Endometrium (tissue), 2 donors: ENCODE results near the gene SEMA6C.
A peak's percentile ranks its signal among the peaks of the same experiment; 100 is the strongest.
"Not testable (repeated sequence)": the region's sequence is repeated elsewhere in the genome, so short reads cannot be mapped to it uniquely, and the experiment has no call there.

Source experiments
- FAIRE-seq: peaks from 2 replicates; lab custom pipeline; 2012; peaks lifted over from hg19 to GRCh38; lab: Jason Lieb, UNC
- donor health status: control.
- donor health status: control.

SEMA6C gene

DNA sequence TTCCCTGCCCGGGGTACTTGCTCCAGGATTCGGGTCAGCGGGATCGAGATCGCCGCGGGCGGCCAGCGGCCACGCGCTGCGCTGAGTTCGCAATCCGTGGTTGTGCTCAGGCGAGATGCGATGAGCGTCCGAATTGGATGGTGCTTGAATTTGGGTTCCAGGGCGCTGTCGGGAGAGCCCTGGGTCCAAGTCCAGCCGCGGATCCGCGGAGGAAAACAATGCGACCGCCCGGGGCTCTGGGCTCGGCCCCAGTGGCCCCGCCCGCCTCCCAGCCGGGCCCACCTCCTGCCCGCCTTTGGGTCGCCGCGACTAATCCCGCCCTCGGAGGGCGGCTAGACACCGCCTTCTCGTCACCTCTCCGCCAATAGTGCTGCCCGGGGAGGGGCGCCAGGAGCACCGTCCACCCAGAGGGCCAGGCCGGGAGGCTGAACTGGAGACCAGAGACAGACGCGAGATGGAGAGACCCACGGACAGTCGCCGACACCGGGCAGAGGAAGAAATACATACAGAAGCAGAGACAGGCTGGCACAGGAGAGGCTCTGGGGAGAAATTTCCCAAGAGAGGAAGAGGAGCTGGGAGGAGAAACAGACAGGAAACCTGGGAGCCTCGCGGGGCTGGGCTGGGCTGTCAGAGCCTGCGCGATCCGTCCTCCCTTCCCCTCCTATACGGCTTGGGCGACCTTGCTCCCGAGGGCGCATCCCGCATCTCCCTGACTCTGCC lies at the start of gene SEMA6C:
SEMA6C (minus strand) TSS at position 220 of the 720 bp plus-strand sequence. CDS start 4,010 bp downstream, outside the sequence.
- peak; percentile 60 for FAIRE-seq

DNA sequence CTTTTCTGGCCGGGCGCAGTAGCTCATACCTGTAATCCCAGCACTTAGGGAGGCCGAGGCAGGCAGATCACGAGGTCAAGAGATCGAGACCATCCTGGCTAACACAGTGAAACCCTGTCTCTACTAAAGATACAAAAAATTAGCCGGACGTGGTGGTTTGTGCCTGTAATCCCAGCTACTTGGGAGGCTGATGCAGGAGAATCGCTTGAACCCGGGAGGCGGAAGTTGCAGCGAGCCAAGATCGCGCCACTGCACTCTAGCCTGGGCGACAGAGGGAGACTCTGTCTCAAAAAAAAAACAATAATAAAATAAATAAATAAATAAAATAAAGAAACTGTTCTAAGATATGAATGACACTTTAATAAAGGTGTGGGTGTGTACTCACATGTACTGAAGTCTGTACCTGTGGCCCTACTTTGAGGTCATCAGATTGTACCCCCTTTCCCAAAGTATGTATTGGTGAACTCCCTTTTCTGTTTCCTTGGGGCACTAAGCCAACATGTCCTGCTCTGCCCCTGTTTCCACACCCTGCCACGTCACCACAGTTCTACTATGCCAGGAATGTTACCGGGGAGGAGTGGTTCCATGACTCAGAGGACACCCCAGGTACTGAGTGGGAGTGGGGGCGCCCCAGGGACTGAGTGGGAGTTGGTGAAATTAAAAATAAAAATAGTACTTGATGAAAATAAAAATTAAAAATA lies 48.6 kb upstream of the SEMA6C start:
- FAIRE-seq: not testable (repeated sequence)

DNA sequence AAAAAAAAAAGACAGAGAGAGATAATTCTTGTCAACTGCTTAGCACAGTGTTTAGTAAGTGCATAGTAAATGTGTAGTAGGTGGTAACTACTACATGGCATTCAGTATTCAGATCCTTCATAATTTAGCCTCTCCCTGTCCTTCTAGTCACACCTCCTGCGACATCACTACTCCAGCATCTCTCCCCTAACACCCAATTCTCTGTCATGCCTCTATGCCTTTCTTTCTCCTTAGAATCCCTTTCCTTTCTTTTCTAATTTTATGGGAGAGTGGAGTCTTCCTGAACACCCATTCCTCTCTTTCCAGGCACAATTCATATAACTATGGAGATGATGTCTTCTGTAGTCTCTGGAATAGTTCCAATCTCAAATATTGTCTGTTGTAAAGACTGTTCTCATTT lies 47.4 kb upstream of the SEMA6C start:
- FAIRE-seq: no peak

DNA sequence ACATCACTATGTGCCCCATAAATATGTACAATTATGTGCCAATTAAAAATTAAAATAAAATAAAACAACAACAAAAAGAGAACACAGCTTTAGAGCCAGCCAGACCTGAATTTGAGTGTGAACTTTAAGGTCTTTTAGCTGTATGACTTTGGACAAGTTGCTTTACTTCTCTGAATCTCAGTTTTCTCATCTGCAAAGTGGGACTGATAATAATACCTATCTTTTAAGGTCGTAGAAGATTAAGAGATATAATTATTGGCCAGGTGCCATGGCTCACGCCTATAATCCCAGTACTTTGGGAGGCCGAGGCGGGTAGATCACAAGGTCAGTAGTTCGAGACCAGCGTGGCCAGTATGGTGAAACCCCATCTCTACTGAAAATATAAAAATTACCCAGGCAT lies 46.9 kb upstream of the SEMA6C start:
- FAIRE-seq: no peak

- no peak for FAIRE-seq
Measured at GRCh38 chr1:151192047-151192446, 45.6 kb upstream of the SEMA6C start.

- no peak for FAIRE-seq
Measured at GRCh38 chr1:151189637-151190445, 43.4 kb upstream of the SEMA6C start, which contains the start of gene VPS72. Gene VPS72 (minus strand): TSS chr1:151190197. CDS start chr1:151190121, 76 bp downstream.

DNA sequence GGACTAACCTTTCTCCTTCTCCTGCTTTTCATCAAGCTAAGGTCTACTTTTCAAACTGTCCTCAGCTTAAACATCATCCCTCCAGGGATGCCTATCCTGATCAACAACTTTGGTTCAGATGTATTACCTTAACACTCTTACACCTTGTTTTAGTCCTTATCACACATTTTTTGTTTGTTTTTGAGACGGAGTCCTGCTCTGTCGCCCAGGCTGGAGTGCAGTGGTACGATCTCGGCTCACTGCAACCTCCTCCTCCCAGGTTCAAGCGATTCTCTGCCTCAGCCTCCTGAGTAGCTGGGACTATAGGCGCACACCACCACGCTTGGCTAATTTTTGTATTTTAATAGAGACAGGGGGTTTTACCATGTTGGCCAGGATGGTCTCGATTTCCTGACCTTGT lies 42.2 kb upstream of the SEMA6C start:
- FAIRE-seq: not testable (repeated sequence)

DNA sequence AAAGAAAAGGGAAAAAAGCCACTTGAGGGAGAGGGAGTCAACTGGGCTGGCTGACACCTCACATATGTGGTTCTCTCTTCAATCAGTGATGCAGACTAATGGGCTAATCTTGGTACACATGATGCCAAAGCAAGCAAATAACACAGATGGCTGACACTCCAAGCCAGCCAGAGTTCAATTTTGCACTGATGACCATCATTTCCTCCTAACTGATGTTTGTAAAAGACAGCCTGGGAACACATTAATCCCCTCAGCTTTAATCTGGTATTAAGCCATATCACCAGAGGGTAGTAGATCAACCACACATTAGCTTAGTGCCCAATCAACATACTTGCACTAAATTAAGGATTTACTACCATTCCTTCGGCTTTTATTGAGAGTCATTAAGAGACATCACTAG lies 40.8 kb upstream of the SEMA6C start:
- no peak for FAIRE-seq

- no peak for FAIRE-seq
Measured at GRCh38 chr1:151184211-151184610, 37.8 kb upstream of the SEMA6C start.

DNA sequence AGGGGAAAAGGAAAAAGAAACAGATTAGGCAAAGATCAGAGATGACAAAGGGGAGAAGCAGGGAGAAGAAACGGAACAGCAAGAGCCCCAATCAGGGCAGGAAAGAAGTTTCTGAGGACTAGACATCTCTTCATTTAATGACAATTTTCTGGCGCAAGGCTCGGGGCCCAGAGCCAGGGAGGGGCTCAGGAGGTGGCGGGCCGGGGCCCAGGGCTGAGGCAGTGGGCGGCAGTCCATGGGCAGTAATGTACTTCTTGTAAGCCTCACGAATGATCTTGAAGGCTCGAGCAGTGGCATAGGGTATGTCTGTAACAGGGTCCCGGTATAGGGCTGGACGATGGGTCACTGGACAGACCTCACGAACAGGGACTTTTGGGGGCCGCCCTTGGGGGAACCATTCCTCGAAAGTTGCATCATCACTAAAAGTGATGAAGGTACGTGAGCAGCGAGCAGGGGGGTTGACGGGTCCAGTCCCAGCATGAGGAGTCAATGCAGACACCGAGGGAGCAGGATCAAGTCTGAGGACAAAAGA lies 30.1 kb upstream of the SEMA6C start:
- FAIRE-seq: no peak

- FAIRE-seq: no peak
Measured at GRCh38 chr1:151175863-151176262, 29.4 kb upstream of the SEMA6C start, which contains the start of gene TMOD4. Gene TMOD4 (minus strand): TSS chr1:151175981. CDS start chr1:151174875, 1,106 bp downstream.

- no peak for FAIRE-seq
Measured at GRCh38 chr1:151175041-151175741, 28.8 kb upstream of the SEMA6C start.

- no peak for FAIRE-seq
Measured at GRCh38 chr1:151171190-151171589, 24.8 kb upstream of the SEMA6C start.

DNA sequence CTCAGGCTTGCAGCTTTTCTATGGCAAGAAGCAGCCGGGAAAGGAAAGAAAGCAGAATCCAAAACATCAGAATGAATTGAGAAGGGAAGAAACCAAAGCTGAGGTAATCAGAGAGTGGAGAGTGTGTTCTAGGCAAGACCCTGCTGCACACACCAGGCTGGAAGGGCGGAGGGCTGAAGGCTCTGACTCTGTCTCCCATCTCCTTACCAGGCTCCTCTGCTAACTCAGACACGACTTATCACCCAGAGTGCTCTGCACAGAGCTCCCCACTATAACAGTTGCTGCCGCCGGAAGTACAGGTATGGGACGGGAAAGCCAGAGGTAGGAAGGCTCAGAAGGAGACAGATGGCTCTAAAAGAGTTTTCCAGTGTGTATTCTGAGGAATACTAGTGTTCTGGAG lies 20.7 kb upstream of the SEMA6C start:
- no peak for FAIRE-seq

DNA sequence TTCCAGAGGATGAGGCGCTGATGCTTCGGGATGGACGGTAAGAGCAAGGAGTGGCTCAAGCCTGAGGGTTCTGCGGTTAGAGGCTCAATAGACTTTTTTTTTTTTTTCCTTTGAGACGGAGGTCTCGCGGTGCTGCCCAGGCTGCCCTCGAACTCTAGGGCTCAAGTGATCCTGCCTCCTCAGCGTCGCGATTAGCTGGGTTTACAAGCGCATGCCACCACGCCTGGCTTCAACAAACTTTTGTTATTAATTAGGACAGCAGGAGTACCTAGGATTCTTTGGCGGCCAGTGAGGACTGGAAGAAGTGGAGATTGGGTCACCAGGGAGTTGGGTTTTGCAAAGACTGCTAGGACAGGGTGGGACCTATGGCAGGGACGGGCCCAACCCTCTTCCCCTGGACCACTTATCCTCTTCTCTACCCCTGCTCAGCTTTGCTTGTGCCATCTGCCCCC lies 20.1 kb upstream of the SEMA6C start:
- FAIRE-seq: no peak

- FAIRE-seq: peak; percentile 98
Measured at GRCh38 chr1:151165738-151166504, 19.5 kb upstream of the SEMA6C start, which contains the start of the genes LYSMD1 and SCNM1. Gene LYSMD1 (minus strand): TSS chr1:151165902. CDS start chr1:151165258, 644 bp downstream. Gene SCNM1 (plus strand): TSS chr1:151166144. CDS start chr1:151166153, 9 bp downstream.

DNA sequence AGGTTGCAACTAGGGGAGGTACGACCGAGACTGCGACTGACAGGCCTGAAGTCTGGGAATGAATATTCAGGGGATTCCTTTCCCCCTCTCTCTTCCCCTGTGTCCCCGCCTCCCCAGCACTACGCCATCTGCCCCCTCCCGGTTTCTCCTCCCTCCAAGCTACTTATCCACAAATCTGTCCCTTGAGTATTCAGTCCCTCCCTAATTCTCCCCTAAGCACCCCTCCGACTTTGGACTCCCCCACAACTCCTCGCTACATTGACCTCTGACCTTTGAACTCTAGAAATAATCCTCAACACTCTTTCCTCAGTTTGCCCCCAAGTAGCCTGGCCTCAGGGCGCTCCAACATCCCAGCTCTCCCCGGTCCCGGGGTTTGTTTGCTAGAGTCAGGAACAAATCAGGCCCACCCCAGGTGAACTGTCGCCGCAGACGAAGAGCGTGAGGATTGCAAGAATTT lies 18.9 kb upstream of the SEMA6C start:
- no peak for FAIRE-seq

GRCh38 chr1:151164732-151165280 lies 18.4 kb upstream of the SEMA6C start:
- FAIRE-seq: no peak

GRCh38 chr1:151159373-151159772 lies 12.9 kb upstream of the SEMA6C start:
- FAIRE-seq: no peak

DNA sequence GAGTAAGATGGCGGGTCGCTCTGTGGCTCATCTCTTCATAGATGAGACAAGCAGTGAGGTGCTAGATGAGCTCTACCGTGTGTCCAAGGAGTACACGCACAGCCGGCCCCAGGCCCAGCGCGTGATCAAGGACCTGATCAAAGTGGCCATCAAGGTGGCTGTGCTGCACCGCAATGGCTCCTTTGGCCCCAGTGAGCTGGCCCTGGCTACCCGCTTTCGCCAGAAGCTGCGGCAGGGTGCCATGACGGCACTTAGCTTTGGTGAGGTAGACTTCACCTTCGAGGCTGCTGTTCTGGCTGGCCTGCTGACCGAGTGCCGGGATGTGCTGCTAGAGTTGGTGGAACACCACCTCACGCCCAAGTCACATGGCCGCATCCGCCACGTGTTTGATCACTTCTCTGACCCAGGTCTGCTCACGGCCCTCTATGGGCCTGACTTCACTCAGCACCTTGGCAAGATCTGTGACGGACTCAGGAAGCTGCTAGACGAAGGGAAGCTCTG lies 12.4 kb upstream of the SEMA6C start:
- FAIRE-seq: no peak
